ENCODE measurements around the gene SULT1C2.
"Not testable (repeated sequence)": the region's sequence is repeated elsewhere in the genome, so short reads cannot be mapped to it uniquely, and the experiment has no call there.

Gene SULT1C2

DNA sequence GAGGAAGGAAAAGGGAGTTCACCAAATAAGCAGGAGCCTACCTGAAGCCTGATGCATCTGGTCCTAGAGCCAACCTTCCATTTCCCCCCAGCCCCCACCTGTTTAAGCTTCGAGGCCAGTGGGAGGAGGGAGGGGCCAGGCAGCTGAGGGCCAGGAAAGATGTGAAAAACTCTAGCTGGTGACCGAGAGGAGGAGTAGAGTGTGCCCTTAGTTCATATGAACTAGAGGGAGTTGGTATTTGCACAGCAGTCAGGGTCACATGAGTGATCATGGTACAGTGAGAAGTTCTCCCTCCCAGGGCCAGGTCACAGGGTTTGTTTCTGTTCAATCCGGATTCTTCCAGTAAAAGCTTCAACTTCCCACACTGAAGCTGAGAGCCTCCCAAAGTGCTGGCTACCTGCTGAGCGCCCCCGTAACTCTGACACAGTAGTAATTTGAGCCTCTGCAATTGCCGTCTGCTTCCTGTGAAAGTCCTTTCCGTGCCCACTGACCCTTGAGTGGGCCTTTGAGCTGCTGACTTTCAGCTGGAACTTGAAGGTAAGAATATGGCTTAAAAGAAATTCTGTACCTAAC, at the start of gene SULT1C2:
Gene SULT1C2 (plus strand): TSS at position 362 of the 573 bp plus-strand sequence. CDS start 4,773 bp downstream, outside the sequence.
- no peak for DNase-seq

DNA sequence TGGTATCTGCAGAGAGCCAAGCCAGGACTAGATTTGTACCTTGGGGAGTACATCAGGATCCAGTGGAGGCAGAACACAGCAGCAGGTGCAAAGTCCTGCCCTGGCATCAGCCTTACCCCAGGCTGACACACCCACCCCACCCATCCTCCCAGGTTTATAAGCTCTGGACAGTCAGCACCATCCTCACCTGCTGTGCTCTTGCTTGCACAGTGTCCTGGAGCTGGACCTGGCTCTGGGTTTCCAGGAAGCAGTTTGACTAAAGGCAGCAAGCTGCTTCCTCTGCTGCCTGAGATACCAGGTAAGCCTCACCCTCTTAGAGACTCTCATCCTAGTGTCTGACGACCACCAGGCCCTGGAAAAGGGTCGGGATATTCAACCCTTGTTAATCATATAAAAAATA, 48.9 kb upstream of the SULT1C2 start, which contains the start of gene SULT1C3:
Gene SULT1C3 (plus strand): TSS at position 183 of the 400 bp plus-strand sequence. CDS start 7,227 bp downstream, outside the sequence.
- no peak for DNase-seq

DNA sequence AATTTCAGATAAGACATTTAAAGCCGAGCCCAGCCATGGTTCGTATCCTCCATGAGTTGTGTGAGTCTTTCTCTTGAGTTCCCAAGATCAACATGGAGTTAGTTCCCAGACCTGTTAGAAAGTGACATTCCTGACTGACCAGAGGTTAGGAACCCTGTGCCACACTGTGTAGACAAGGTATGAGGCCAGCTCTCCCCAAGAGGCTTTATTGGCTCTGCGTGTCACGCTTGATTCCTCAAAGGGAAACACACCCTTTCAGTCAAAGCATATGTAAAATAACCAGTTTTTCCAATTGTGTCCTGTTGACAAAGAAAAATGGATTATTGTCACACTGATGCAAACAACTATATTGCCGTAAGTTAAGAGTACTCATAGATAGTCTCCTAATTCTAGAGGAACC, 47.7 kb upstream of the SULT1C2 start:
- no peak for DNase-seq

DNA sequence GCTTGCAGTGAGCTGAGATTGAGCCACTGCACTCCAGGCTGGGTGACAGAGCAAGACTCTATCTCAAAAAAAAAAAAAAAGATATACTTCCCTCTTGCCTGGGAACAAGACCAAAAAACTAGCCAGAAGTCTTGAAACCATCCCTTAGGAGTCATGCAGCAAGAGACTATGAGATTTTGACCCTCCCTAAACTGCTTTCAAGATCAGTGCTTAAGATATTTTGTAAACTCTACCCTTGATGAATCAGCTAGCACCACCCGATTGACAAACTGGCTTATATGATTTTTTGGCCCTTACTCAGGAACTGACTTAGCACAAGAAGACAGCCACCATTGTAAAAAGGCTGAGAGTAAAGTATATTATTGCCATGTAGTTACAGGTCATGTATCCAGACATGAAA, 45.1 kb upstream of the SULT1C2 start:
- no peak for DNase-seq

DNA sequence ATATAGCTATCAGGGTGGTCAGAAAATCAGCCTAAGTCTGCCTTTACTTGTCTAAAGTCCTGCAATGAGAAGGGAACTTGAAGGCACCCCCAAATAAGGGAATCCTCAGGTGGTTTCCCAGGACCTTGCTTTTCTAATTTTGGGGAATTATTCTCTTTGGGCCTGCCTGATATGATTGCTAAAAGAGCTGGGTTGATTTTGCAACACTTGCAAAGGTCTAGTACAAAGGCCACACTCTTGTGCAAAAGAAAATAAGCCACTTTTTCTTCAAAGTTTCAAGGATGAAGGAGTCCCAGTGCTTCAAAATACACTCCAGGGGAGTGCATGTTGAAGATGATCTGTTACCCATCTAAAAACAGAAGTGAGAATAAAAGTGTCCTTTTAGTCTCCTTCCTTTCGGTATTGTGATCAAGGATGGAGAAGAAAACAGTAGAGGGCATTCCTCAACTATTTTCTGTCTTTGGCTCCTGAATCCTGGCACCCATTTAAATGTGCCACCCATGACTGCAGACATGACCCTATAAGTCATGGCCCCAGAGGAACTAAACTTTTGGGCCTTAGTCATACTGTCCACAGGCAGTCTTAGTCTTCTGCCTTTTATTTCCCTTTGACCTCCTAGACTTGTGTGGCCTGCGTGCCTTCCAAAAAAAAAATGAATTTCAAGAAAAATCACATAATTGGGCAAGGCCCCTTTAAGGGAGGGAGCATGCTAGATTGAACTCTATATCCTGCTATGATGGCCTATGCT, 43.9 kb upstream of the SULT1C2 start:
- no peak for DNase-seq

DNA sequence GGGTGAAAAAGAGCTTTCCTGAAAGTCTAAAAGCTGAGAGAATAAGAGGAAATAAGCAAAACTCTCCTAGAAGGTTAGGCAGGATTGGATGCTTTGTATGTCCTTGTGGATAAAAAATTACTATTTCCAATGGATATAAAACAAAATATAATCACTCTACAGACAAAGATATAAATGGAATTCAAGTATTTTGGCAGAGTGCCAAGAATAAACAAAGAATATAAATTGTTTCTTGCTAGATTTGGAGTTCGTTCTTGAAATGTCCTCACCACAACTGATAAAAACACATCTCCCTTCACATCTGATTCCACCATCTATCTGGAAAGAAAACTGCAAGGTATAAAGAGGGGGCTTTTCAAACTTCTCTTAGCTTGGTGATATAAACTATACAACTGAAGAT, 35.6 kb upstream of the SULT1C2 start:
- DNase-seq: no peak

DNA sequence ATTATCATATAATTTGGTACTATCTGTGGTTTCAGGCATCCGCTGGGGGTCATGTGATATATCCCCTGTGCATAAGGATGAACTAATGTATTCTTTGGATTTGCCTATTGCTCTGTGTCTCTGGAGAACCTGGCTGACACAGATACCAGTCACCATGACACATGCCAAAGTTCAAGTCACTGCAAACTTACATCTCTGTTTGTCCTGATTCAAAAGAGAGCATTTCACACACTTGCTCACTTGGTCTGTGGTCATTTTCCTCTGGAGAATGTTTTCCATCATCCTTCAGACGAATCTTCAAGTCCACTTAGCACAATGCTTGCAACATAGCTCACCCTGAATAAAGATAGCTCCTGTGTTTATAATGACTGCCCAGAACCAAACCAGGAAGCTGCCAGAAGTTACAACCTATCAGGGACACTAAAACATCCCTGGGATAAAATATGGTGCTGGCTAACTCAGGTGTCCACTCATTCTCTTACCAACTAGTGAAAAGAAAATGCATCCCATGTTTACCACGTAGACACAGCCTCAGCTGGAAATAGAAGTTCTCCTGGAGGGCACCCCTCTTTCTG, 30.9 kb upstream of the SULT1C2 start:
- no peak for DNase-seq

DNA sequence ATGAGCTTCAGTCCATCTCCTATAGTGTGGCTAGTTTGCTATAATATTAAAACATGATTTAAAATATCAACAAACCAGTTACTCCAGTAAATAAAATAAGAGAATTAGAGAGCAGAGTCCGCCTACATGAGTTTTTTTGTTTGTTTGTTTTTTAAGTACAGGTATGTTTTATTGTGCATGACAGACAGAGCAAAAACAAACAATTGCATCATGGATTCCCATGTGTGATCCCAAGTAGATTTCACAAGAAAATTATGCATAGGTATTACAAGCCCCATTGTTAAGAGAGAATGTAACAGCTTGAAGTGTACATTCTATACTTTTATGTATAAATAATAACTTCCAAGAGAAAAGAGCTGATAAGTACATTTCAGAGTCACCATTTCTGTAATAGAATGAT, 27.9 kb upstream of the SULT1C2 start:
- DNase-seq: no peak

DNA sequence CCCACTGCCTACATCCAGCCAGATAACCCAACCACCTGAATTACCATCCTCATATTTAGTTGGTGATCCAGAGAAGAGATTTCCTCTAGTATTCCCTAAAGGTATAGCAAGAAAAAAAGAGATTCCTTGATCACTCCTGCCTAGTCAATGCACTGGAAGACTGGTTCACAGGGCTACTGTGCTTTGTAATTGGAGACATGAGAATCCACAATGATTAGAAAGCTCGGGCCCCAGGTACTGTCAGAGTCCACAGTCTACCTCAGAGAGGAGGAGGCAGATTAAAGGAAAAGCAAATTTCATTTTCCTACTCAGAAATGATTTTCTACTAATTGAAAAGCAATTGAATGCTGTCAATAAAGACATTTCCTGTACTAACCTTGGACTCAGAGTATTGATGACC, 26.7 kb upstream of the SULT1C2 start:
- DNase-seq: no peak

DNA sequence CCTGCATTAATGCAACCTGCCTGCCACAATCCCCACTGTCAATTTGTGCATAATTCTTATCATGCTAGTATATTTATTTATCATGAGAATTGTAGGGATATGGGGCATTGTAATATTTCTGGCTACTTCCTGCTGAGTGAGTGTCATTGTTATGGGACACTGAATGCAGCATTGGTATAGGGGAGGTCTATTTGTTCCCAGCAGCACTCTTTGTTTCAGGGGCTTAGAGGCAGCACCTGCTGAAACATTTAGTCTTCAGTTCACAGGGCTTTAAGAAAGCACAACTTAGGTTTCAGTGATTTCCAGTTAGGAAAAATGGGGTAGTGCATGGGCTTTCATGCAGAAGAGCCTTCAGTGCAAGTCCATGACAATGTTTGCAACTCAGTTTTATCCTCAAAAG, 25.3 kb upstream of the SULT1C2 start:
- DNase-seq: no peak

DNA sequence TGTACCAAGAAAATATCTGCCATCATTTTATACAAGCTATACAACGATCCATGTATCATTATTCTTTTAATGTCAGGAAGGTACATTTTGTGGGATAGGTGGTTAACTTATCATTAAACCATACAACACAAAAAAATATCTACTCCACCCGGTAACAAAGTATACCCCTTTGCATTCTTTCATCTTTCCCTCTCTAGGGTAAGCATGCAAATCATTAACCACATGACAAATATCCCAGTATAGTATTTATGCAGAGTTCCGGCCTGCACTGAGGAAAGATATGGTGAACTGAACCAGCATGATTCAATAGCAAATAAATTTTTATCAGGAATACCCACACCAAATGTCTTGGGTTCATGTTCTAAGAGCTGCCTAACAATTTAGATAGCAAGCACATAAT, 22.5 kb upstream of the SULT1C2 start:
- no peak for DNase-seq

DNA sequence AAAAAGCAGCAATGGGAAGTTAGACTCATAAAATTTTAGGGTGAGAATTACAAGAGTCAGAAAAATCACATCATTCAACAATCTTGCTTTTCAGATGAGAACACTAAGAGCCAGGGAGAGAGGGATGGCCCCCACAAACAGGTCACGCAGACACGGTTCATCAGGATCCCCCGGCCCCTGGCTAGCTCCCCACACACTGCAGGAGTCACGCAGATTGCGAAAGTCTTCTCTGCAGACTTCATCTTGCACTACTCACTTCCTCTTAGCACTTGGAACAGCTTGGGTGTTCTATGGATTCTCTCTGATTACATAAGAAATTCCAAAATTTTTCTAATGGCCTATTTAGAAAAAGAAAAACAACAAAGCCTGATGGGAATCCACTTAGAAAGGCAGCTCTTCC, 21.6 kb upstream of the SULT1C2 start:
- no peak for DNase-seq

DNA sequence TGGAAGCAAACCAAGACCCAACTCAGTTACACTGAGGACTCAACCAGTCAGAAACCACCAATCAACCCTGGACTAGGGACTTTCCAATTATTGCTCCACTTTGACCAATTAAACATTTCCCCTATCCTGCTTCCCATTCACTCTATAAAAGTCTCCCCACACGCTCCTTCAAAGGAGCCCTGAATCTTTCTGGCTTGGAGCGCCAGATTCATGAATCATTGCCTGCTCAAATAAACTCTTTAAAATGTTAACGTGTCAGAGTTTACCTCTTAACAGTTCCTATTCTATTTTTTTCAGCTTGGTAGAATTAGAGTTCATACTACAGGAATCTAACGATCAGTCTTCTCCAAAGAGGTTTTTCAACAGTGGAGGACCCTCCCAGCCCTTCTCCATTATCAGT, 20.7 kb upstream of the SULT1C2 start:
- no peak for DNase-seq

DNA sequence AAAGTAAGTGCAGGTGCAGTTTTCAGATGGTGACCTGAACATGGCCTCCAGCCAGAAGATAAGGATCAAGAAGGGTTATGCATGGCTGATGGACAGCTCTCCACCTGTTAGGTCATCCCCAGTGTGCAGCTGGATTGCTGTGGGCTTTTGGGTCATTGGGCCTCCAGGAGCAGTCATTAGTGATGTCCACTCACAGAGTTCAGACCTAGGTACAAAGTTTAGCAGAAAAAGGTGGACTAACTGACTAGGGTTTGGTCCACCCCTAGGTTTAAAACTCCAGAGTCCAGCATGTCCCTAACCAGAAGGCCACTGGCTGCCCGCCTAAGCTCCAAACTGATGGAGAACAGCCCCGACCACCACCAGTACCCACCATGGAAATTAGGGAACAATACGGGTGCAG, 18.3 kb upstream of the SULT1C2 start:
- DNase-seq: no peak

DNA sequence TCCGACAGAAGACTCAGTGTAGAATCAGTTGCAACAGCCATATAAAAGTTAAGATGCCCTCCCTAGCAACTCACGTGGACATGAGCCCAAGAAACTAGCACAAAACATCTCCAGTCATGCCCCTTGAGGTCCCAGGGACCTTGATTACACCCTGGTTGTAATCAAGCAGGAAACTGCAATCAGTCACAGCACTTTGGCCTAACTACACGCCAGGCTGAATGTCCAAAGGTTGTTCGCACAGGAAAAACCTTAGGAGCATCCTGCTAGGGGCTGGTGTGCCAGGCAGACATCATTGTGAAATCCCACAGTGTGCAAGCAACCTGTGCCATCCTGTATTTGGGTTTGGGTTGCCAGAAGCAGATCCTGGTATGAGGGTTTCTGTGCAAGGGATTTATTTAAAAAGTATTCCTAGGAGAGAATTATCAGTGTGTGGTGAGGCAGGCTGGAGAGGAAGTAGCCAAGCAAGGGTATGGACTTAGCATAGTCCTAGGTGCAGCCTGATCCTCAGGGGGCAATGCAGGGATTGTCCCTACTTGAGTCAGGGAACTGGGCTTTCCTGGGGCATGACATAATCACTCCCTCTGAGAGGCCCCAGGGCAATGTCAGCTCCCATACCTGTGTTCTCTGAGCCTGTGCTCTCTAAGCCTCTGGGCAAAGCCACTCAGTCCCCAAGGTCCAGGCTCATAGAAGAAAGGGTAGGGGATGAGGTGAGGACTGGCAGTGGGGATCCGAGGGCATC, 17.8 kb upstream of the SULT1C2 start:
- DNase-seq: no peak

DNA sequence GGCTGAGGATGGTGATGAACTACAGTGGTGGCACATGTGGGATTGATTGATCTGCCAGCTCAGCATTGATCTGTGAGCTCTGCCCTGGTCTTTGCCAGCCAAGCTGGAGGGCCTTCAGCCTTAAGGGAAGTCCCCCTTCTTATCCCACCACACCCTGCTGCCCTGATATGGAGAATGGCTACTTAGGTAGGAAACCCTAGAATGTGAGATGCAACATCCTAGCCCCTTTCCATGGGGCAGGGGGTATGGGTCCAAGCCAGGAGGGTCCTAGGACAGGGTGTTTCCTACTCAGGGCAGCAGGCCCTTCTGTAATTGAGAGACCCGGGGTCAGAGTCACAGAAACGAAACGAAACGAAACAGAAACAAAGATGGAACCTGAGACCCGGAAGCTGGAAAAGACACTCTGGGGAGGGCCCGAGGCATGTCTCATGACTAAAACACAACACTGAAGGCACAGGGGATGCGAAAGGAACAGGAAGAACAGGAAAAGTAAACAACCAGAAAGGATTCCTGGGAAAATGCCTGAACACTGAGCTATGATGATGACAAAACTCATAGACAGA, 16.9 kb upstream of the SULT1C2 start:
- DNase-seq: no peak

DNA sequence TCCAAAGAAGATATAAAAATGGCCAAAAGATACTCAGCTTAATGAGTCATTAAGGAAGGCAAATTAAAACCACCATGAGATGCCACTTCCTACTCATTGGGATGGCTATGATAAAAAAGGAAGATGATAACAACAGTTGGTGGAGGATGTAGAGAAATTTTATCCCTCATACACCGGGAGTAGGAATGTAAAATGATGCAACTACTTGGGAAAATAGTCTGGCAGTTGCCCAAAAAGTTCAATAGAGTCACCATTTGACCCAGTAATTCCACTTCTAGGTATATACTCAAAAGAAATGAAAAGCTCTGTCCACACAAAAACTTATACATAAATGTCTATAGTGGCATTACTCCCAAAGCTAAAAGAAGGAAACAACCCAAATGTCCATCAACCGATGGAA, 10.1 kb upstream of the SULT1C2 start:
- DNase-seq: no peak

DNA sequence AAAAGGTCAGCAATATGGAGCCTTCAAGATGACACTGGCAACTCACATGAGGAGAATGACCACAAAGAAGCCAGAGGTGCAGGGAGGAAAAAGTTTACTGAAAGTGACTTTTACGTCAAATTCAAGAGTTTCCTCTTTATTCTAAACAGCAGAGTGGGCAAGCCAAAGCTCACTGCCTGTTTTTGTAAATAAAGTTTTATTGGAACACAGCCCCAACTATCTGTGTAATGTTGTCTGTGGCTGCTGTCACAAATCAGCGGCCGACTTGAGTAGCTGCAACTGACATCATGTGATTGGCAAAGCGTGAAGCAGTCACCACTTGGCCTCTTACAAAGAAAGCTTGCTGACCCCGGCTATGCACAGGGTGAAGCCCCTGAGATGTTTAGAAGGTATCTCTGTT, 9.2 kb upstream of the SULT1C2 start:
- DNase-seq: no peak

DNA sequence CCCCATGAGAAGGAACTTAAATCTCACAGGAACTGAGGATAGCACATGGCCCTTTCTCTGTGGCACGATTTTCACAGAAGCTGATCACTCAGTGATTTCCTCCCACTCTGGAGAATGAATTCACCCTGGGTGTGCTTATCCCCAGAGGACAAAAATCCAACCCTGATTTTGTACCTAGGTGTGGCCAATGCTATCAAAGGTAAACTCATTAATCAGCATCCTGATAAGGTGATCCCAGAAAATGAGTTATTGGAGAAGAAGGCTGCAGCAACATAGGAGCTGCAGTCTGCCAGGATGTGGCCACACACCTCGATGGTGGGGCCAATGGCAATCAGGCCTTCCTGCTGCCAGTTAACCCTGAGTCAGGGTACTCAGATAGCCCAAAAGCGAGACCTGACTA, 8.2 kb upstream of the SULT1C2 start:
- no peak for DNase-seq

DNA sequence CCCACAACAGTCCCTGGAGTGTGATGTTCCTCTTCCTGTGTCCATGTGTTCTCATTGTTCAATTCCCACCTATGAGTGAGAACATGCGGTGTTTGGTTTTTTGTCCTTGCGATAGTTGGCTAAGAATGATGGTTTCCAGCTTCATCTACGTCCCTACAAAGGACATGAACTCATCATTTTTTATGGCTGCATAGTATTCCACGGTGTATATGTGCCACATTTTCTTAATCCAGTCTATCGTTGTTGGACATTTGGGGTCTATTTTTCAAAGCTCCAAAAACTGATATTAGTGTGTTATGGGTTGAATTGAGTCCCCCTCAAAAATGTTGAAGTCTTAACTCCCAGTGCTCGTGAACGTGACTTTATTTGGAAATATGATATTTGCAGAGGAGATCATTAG, 4.1 kb upstream of the SULT1C2 start:
- not testable (repeated sequence) for DNase-seq

DNA sequence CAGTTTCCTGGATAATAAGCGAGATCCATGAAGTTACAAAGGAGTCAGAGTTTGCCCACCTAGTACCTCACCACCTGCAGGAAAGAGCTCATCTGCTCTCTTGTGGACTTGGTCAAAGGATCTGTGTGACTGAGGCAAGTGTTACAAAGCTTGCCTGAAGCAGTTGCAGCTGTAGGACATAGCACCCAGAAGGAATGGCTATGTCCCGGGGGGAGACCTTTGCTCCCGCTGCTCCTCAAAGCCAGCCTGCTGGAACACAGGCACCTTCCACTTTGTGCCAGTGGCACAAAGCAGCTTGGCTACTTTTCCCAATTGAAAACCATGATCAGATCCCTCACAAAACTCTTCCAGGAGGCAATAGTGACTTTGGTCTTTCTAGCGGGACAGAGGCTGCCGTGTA, 3.1 kb upstream of the SULT1C2 start:
- no peak for DNase-seq

DNA sequence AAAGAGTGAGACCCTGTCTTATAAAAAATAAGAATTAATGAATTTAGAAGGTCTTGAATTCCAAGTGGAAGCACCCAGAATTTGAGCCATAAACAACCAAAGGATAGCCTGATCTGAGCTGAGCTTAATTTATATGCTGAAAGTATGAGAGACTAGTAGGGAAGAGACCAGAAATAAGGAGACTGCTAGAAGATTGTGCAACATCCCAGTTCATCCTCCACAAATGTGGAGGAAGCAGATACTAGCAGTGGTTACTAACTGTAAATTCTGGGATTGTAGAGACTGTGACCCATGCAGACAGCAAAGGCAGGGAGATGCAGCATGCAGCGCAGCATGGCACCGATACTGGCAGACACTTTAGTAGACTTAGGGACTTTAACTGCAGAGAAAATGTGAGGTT, 1.5 kb upstream of the SULT1C2 start:
- DNase-seq: no peak

DNA sequence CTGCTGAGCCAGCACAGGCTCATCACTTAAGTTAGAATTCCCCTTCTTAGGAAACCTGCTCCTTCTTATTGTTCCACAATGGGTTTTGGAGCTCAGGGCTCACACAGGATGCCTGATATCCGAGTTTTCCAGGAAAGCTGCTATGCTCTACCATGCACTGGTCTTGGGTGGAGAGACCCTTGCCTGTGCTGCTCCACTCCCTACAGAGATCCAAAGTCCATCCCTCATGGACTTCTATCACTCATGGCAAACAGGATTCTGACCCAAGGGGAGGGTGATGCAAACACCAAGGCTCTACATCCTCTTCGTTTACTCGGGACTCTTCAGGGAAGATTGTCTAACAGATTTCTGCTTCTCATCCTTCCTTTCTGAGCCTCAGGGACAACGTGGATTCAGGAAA, 5.2 kb downstream of the SULT1C2 start:
- no peak for DNase-seq
